Fibroblast of gingiva (primary cell): ENCODE data around the gene TSPYL2.

Experiments used
- DNase-seq: peaks from one replicate; pipeline ENCODE4 v3.0.0-alpha.2; 2011; ENCODE audit warnings: low read depth

TSPYL2 gene

DNA sequence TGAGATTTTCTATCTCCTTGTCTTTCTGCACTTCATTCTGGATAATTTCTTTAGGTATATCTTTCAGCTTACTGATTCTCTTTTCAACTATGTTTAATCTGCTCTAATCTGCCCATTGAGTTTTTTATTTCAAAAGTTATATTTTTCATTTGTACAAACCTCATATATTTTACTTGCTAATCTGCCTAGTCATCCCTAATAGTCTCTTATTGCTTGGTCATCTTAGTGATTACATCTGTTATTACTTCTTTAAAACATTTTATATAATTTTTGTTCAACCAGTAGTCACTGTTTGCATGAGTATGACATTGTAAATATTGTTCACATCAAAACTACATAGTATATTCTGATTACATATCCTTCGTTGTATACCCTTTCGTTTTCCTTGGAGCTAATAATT is 44.2 kb downstream of the TSPYL2 start:
- DNase-seq = no peak

DNA sequence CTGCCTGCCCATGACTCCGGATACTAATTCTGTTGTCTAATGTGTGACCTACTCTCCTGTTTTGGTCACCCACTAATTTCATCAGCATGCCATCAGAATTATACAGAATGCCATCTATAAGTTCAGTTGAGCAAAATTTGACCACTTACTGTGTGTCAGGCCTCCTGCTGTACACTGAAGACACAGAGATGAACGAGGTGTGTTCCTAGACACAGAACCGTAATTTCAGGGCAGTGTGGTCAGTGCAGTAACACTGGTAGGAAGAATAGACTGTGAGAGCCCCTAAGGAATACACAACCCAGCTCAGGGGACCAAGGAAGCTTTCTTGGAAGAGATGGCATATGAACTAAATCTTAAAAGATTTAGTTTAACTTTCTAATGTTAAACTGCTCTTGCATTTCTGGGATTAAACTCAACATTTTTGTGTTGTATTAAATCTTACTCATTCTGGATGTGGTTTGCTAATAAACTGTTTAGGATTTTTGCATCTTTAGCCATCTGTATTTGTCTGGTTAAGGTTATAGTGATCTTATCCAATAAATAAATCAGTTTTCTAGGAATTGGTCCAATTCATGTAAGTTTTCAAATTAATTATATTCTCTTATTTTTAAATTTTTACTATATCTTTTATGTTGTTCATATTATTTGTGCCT is 46.1 kb downstream of the TSPYL2 start:
- DNase-seq = peak; percentile 5

DNA sequence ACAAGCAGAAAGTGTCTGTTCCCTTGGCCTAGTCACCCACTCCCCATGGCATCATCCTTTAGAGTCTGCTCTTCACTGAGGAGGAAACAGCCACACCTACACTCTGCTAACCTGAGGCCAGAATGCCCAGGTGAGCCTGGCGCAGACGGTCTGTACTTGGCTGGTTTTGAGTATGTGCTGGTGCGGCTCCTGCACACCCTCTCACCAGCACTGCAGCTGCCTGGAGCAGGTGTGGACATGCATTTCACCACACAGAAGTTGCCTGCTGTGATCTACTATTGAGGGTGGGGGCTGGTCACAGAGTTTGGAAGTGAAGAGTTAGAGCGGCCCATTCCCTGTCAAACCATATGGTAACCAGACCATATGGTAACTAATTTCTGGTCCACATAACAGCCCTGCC is 51.2 kb downstream of the TSPYL2 start:
- DNase-seq = no peak

- DNase-seq = no peak
Measured at GRCh38 chrX:53135581-53135980, 53.4 kb downstream of the TSPYL2 start.
